GM12892 (cell line): ENCODE measurements around the gene ZNFX1.

Source experiments
- POLR2A ChIP-seq: IDR thresholded peaks from 2 replicates; pipeline ENCODE4 v1.6.1; 2011; ENCODE audit warnings: low read depth, low read length, control low read depth
- POLR2AphosphoS5 ChIP-seq: IDR thresholded peaks from 2 replicates; pipeline ENCODE4 v1.6.1; 2011; ENCODE audit warnings: low read depth, low read length, control low read depth

- peak; percentile 57; the same call in 1 of the 2 replicates for TF ChIP-seq POLR2A
- TF ChIP-seq POLR2AphosphoS5 = peak; percentile 78
Observed at GRCh38 chr20:49283703-49284625, 6.1 kb upstream of the ZNFX1 start.
